GM12801 (cell line): Measurements from ENCODE around the gene TGM3.

Source experiments
- CTCF ChIP-seq: IDR thresholded peaks from one replicate; pipeline ENCODE4 v1.5.1; 2011; ENCODE audit warnings: control low read depth; ENCODE audit not compliant: insufficient read length; ENCODE audit errors: extremely low read depth

TGM3 gene

GRCh38 chr20:2255926-2256531 lies 39.8 kb upstream of the TGM3 start:
- TF ChIP-seq CTCF, result no peak

GRCh38 chr20:2259731-2260130 lies 36.1 kb upstream of the TGM3 start:
- TF ChIP-seq CTCF, result no peak

GRCh38 chr20:2260250-2260649 lies 35.6 kb upstream of the TGM3 start:
- no peak for TF ChIP-seq CTCF

- TF ChIP-seq CTCF, result no peak
Observed at GRCh38 chr20:2261046-2261485, 34.7 kb upstream of the TGM3 start.

GRCh38 chr20:2261629-2262028 lies 34.2 kb upstream of the TGM3 start:
- no peak for TF ChIP-seq CTCF

- no peak for TF ChIP-seq CTCF
Observed at GRCh38 chr20:2264118-2264517, 31.7 kb upstream of the TGM3 start.

GRCh38 chr20:2273634-2274302 lies 22.0 kb upstream of the TGM3 start:
- TF ChIP-seq CTCF, result no peak
